Fibroblast of peridontal ligament (primary cell): ENCODE results near the gene PITPNM1.
"Not testable (repeated sequence)": the region's sequence is repeated elsewhere in the genome, so short reads cannot be mapped to it uniquely, and the experiment has no call there.

Experiments used
- DNase-seq: peaks from one replicate; pipeline ENCODE4 v3.0.0-alpha.2; 2010; ENCODE audit errors: extremely low read depth

The PITPNM1 gene

DNA sequence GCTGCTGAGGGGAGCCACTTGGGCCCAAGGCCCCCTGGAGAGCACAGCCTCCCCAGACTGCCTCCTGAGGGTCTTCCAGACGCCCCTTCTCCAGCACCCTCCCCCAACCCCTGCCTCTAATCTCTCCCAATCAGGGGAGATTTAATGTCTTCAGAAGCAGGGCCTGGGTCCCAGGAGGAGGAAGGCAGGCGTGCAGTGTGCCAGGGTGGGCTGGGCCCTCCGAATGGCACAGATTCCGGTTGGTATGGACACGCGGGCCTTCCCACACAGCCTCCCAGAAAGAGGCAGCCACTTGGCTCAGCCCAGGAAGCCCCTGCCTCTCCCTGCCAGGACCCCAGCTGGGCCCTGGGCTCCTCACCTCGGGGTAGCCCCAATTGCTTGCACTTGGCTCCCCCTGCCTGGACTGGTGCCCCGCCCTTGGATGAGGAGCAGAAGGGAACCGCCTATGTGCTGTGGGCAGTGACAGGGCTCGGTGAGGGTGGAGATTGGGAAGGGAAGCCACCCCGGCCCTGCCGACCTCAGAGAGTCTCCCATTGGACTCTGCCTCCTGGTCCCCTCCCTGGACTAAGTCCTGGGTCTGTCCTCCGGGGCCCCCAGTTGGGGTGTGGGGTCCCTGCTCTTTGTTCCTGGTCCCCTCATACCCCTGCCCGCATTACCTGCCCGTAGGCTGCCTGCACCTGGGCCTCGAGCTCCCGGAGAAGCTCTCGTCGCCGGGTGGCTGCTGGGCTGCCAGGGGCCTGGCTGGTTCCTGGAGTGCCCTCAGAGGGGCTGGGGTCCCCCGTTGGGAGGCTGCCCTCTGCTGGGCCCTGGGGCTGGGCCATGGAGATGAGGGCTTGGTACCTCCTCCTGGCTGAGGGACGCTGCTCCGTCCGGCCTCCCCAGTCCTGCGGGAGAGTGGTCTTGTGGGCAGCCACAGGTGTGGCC, 18.7 kb upstream of the PITPNM1 start:
- DNase-seq = no peak

DNA sequence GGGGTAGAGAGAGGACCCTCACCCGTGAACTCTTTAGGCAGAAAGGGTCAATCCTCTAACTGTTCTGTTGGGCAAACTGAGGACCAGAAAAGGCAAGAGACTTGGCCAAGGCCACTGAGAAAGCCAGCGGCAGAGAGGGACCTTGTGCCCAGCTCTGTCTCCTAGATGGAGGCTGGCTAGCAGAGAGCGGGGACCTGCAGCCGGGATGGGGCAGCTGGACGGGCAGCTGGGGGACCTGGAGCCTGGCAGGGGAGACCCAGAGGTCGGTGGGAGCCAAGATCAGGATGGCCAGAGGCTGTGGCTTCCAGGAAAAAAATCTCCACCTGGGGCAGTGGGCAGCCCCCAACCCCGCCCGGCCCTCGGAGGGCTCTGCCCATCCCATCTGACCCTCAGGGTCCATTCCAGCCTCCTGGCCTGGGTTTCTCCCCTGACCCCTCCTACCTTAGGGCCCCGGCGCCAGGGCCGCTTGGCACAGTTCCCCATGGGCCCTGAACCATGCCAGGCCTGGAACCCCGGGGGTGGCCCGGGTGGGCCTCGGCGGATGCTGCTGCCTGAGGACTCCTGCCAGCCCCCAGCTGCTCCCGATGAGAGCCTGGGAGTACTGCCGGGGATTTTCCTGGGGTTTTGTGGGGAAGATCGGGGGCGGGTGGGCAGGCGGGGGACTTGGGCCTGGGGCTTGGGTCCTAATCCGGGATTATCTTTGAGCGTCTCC, 17.8 kb upstream of the PITPNM1 start, which contains the start of gene CABP2:
Gene CABP2 (minus strand): TSS at position 603 of the 712 bp plus-strand sequence. CDS start 120 bp downstream, at position 483.
- DNase-seq = no peak

DNA sequence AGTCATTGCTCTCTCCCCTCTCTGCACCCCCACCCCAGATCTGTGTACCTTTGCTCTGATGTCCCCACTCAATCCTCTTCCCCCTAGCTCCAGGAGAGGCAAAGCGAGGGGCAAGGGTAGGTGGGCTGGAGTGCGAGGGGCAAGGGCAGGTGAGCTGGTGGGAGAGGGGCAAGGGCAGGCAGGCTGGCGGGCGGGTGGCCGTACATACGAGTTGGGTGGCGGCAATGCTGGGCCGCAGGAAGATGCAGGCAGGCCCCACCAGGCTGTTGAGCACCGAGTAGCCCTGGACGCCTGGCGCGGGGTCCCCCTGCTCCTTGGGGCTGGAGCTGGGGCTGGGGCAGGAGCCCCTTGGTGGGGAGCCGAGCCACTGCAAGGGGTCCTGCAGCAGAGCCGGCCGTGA, 17.2 kb upstream of the PITPNM1 start:
- DNase-seq = no peak

DNA sequence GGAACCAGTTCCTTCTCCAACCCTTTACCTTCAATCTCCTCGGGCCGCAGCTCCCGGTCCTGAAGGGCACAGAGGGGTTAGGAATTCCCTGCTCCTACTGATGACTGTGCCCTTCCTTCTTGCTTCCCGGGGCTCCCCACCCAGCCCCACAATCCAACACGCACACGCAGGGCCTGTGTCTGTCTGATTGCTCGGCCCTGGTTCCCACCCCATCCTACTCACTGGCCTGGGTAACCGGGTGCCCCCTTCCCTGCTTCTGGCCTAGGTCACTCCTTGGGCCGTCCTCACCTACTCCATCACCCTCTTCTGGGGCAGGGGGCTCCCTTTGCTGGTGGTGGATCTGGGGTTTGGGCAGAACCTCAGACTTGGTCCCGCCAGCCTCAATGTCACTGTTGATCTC, 16.8 kb upstream of the PITPNM1 start:
- no peak for DNase-seq

DNA sequence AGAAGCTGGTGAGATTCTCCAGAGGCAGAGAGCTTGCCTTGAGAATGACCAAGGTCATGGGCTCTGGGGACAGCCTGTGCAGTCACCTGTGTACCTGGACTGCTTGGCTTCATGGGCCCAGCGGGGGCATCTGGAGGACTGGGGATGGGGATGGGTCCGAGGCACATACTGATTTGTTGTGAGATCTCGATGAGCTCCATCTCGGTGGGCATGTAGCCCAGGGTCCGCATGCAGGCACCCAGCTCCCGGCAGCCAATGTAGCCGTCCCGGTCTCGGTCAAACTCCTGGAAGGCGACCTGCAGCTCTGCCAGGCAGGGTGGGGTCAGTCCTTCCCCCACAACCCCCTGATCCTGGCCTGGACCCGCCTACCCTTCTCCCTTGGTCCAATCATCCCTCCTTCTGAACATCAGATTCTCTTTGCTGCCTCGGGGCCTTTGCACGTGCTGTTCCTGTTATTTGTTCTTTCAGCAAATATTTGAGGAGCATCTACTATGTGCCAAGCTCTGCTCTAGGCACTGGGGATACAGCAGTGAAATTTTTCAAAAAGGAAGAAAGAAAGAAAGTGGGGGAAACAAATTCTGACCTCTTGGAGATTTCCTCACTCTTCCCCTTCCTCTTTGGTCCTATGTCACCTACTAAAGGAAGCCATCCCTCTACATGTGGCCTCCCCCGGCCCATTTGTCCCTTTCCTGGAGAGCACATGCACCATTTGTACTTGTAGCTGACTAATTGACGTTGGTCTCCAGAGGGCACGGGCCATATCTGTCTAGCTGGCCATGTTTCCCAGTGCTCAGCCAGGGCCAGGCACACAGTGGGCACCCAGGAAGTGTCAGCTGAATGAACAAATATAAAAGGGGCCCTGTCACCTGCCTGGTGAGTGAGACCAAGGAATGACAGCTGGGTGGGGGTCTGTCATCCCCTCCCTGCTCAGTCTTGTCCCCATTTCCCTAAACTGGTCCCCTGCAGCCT, 16.0 kb upstream of the PITPNM1 start:
- DNase-seq = no peak

DNA sequence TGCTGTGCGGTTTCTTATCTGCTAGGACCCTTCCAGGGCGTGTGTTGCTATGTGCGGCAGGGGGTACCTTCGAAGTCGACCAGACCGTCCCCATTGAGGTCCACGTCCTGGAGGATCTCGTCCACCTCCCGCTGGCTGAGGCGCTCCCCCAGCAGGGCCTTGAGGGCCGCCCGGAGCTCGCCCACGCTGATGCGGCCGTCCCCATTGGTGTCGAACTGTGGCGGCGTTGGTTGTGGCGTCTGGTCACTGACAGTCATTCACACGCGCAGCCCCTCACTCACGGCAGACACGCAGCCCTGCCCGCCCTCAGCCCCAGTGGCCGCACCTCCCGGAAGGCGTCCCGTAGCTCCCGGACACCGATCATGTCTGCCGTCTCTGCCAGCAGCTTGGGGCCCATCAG, 14.6 kb upstream of the PITPNM1 start:
- DNase-seq = no peak

DNA sequence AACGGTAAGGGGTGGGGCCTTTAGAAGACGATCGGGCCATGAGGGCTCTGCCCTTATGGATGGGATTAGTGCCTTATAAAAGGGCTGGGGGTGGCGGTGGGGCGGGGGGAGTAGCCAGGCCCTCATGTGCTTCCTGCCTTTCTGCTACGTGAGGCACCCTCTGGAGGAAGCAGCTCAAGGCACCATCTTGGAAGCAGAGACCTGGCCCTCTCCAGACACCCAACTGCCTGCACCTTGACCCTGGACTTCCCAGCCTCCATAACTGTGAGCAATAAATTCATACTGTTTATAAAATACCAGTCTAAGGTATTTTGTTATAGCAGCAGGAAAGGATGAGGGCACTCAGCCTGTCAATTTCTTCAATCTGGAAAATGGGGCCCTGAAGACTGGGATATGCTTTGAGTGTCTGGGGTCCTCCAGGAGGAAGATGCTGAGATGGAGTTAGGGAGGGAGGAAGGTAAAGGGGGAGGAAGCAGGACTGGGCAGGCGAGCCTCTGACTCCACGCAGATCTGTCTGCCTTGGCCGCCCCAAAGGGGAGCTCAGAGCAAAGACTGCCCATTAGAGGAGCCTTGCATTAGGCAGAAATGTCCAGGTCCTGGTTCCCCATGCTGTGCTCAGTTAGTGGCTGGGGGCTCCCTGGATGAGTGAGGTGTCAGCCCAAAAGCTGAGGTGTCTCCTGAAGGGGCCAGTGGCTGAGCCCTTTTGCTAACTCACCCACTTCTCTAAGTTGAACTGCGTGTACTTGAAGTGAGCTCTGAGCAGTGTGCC, 12.8 kb upstream of the PITPNM1 start:
- no peak for DNase-seq

DNA sequence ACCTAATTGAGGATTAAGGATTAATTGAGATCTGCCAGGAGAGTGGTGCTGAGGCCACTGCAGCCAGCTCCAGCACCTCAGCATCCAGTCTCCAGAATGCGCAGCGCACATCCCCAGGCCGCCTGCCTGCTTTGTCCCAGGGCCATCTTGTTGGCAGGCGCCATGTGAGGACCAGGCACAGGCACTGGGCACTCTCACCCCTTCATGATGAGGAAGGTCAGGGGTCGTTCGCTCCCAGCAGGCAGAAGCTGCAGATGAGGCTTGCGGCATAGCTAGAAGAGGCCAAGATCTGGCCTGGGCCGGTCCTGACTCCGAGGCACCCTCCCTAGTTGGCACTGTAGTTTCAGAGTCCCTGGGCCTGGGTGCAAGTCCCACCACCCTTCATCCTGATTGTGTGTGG, 11.6 kb upstream of the PITPNM1 start:
- DNase-seq = no peak

DNA sequence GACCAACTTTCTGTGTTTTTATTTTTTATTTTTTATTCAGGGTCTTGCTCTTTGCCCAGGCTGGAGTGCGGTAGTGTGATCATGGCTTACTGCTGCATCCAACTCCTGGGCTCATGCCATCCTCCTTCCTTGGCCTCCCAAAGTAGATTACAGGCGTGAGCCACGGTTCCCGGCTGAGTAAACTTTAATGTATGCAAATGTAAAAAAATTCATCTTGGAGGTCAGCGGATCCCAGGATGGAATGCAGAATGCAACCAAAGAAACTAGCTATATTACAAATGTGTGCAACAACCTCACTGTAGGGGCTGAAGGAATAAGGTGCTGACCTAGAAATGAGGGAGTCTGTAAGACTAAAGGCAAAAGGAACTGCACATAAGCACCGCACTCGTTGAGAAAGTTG, 9.0 kb upstream of the PITPNM1 start:
- DNase-seq = no peak

DNA sequence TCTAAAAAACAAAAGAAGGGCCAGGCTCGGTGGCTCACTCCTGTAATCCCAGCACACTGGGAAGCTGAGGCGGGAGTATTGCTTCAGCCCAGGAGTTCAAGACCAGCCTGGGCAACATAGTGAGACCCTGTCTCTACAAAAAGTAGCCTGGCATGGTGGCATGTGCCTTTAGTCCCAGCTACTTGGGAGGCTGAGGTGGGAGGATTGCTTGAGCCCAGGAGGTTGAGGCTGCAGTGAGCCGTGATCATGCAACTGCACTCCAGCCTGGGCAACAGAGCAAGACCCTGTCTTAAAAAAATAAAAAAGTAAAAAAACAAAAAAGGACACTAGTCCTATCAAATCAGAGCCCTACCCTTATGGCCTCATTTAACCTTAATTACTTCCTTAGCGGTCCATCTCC, 6.4 kb upstream of the PITPNM1 start:
- DNase-seq = not testable (repeated sequence)

DNA sequence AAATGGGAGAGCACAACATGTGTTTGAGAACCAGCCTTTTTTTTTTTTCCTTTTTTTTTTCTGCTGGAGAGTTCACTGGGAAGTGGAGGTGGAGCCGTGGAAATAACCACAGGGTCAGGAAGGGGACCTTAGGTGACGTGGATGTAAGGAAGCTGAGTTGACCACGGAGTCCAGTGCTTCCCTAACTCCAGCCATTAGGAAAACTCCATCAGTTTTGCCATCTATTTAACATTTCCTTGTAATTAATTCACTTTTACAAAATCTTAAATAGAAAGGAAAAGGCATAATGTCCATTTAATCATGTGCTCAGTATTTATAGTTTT, 4.8 kb upstream of the PITPNM1 start:
- no peak for DNase-seq

DNA sequence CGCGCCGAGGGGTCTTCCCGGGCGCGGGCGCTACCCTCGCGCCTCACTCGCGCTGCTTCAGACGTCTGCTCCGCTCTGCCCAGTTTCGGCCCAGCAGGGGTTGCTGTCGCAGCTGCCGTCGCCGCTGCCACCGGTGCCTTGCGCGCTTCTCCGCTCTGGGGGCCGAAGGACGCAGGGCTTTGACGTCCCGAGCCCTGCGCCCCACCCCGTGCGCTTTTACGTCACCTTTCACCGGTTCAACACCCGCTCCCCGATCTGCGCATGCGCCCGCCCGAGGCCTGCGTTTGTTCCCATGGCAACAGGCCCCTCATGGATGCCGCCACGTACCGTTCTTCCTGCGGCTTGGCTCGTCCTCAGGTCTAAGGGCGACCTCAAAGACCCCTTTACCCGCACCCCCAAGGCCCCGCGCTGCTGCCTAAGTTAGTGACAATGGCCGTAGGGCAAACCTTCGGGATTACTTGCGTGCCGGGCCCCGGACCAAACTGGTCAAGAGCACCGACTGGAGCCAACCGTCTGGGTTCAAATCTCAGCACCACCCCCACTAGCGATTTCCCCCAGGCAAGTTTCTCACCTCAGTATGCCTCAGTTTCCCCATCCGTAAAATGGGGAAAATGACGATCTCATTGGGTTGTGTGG, 3.4 kb upstream of the PITPNM1 start:
- DNase-seq = peak; percentile 93

DNA sequence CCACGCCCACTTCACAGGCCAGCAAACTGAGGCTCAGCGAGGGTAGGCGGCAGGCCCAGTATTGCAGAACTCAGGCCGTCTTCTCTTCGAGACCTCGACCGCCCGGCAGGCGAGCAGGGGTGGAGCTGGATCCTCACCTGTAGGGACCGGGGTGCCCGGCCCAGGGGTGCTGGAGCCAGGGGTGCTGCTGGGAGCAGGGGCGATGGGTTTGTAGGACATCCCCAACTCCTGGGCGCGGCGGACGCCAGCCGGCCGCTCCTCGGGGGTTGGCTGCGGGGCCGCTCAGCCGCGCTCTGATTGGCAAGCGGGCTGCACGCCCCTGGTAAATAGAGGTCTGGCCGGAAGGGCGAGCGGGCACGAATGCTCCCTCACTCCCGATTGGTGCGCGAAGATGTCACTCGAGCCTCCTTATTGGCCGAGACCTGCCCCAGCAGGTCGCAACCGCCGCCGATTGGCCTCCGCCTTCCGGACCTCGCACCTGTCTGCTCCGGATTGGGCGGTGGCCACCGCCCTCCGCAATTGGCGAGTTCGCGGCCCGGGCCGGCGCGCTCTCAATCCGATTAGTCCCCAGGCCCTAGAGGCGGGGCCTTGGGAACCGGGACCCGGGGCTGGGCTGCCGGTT, 2.8 kb upstream of the PITPNM1 start, which contains the start of gene CDK2AP2:
Gene CDK2AP2 (minus strand): TSS at position 299 of the 622 bp plus-strand sequence. CDS start 80 bp downstream, at position 219.
- peak; percentile 98 for DNase-seq

DNA sequence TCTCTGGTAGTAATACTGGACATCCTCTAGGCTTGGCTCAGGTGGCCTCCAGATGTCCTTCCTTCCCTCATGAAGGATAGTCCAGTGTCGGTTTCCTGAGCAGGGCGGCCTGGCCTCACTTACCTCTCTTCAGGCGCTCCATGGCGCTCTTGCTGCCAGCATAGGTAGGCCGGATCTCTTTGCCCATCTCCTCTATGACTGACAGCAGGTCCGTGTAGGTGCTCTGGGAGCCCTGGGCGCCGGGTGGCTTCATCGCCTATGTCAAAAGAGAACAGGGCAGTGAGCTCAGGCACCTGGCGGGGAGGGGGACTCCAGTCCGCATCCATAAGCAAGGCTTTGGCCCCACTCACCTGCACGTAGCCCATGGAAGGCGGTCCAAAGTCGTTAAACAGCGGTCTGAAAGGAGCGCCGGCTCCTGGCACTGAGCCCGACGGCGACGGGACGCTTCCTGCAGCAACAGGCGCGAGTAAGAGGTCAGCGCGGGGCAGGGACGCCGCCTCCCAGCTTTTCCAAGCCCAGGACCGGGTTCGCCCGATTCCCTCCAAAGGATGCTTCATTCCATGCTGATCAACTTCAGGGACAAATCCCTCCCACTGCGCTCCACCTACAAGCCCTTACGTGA, 2.2 kb upstream of the PITPNM1 start:
- DNase-seq = peak; percentile 40

DNA sequence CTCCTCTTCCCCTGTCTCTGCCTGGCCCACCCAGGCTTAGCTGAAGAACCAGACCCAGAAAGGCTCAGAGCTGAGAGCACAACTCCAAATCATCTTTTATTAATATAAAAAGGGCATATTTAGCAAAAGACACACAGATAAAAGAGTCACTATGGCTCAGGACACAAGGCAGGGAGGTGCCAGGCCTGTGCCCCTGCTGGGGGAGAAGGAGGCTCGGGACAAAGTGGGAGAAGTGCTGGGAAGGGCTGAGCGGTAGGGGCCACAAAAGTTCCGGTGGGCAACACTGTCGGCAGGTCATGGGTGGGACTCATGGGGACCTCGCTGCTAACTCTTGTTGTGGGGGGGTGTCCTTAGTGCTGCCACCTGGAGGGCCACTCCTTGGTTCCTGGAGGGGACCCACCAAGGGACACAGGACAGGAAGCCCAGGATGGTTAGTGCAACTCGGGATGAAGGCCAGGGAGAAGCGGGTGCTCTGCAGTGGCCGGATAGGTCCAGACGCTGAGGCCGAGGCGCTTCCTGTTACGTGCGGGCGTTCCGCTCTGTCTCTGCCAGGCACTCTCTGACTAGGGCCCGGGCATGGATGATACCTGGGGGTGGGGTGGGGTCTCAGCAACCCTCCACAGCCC, 1.4 kb upstream of the PITPNM1 start:
- no peak for DNase-seq

DNA sequence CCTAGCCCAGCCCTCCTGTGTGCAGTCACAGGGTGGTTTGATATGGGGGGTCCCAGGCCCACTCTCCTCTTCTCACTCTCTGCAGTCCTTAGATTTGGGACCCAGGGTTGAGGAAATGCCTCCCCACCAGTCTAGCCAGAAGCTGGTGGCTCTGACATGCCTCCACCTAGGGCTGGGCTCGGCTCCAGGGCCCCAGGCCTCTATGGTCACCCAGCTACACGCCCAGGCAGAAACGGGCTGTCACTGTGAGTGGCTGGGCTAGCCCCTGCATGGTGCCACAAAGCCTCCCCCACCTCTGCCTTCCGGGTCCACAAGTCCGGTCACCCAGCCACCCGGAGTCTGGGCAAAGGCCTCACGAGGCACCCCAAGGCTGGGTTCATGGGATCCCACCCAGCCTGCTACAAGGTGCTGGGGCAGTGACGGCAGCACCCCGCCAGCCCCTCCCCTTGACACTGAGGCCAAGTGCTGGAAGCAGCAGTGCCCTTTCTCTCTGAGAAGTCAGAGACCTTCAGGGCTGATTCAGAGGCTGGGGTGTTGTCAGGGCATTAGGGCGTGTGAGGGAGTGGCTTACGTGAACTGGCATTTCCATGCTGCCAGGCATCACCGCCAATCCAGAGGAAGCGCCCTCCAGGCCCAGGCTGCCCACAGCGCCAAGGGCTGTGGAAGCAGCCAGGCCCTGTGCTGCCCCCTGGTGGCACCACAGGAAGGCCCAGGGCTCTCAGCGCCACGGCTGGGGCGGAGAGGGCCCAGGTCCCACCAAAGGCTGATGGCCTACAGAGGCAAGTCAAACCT, 638 bp upstream of the PITPNM1 start:
- DNase-seq = peak; percentile 84

DNA sequence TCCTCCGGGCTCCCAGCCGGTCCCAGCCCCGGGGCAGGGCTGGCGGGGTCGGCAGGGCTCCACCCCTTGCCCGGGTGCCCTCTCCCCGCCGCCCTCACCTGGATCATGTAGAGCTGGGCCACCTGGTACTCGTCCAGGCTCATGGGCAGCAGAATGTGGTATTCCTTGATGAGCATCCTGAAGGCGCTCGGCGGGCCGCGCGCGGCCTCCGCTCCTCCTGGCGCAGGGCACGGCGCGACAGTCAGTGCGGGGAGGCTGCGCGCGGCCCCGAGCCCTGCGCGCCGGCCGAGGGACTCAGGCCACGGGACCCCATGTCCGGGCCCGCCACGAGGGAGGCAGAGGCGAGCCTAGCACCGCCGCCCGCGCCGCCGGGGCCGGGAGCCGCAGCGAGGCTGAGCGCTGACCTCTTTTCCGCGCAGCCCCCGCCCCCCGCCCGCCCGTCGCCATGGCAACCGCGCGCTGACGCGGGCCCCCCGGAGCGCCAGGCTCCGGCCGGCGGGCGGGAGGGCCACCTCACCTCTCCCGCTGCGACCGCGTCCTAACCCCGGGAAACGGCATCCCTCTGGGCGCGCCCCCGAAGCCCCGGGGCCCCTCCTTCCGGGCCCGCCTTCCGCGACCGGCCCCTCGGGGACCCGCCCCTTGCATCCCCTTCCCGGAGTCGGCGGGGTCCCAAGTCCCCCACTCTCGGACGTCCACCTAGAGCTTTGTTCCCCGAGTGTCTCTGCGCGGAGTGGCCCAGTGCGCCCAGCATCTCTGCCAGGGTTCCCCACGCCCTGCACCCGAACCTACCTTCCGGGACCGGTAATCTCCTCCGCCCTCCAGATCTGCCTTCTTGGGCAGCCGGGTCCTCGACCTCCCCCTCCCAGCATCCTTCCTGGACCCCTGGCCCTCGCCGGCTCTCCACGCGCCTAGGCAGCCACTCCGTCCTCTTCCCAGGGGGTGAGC, 886 bp downstream of the PITPNM1 start:
- no peak for DNase-seq
